GM18499 (cell line): Measurements from ENCODE around the gene KLHL18.
"Not testable (repeated sequence)": the region's sequence is repeated elsewhere in the genome, so short reads cannot be mapped to it uniquely, and the experiment has no call there.

Source experiments
- ATAC-seq: cut with Tn5 transposase; IDR thresholded peaks from one replicate; pipeline ENCODE4 v1.9.1; 2021; ENCODE audit warnings: moderate number of reproducible peaks; ENCODE audit not compliant: insufficient read depth, unreplicated experiment

The KLHL18 gene

DNA sequence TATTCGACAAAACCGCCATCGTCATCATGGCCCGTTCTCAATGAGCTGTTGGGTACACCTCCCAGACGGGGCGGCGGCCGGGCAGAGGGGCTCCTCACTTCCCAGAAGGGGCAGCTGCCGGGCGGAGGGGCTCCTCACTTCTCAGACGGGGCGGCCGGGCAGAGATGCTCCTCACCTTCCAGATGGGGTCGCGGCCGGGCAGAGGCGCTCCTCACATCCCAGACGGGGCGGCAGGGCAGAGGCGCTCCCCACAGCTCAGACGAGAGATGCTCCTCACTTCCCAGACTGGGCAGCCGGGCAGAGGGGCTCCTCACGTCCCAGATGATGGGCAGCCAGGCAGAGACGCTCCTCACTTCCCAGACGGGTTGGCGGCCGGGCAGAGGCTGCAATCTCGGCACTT lies 26.5 kb downstream of the KLHL18 start:
- ATAC-seq: not testable (repeated sequence)

DNA sequence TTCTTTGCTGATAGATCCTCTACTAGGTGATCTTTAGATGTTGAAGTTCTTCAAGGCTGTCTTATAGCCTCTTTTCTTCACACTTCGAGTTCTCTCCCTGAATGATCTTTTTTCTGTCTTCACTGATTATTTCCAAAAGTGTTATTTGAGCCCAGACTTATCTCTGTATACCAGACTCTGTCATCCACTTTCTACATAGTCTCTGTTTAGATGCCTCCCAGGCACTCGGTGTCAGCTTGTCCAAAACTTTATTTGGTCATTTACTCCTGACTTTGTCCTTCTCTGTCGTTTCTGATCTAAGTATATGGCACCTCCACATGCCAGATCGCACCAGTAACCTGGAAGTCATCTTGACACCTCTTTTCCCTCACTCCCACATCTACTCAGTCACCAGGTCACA lies 27.6 kb downstream of the KLHL18 start:
- no peak for ATAC-seq

GRCh38 chr3:47313341-47314055 lies 30.8 kb downstream of the KLHL18 start:
- no peak for ATAC-seq

DNA sequence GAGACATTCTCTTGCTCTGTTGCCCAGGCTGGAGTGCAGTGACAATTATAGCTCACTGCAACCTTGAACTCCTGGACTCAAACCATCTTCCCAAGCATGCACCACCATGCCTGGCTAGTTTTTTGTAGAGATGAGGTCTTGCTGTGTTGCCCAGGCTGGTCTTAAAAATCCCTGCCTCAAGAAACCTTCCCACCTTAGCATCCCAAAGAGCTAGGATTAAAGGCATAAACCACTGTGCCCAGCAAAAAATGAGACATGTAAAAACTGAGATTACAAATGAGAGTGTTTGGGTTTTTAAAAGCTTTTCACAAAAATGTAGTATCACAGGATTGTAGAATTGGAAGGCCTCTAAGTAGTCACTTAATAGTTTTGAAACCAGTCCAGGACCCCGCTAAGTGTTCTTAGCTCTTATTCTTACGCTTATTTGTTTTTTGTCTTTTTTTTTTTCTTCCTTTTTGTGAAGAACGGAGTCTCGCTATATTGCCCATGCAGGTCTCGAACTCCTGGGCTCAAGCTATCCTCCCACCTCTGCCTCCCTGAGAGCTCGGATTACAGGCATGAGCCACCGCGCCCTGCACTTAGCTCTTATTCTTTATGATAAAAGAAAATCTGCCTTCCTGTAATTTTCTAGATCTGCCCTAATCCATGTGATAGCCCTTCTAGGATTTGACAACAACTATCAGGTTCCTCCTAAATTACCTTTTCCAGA lies 31.5 kb downstream of the KLHL18 start:
- ATAC-seq: no peak

GRCh38 chr3:47315069-47315647 lies 32.4 kb downstream of the KLHL18 start:
- no peak for ATAC-seq

DNA sequence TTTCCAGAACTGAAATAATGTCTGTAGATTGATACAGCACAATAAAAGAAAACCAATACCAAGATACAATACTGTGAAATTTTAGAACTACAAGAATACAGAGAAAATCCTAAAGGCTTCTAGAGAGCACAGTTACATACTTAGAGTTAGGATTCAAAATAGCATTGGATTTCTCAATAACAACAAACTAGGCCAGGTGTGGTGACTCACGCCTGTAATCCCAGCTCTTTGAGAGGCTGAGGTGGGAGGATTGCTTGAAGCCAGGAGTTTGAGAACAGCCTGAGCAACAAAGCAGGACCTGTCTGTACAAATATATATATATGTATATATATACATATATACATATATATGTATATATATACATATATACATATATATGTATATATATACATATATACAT lies 33.4 kb downstream of the KLHL18 start:
- not testable (repeated sequence) for ATAC-seq

DNA sequence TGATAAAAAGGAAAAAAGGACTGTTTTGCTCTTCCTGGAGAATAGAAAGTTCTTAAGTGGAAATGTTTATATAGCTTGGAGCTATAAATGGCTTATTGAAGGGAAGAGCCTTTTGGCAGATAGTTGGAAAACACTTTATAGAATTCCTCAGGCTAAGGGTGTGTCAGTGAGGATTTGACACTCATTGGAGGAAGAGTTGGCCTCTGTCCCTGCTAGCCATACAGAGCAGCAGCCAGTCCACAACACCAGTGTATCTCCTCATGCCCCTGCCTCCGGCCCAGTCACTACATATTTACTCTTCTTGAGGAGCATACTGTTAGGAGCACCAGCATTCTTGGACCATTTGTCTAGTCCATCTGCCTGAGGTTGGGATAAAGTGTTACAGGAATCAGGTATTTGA lies 36.2 kb downstream of the KLHL18 start:
- ATAC-seq: no peak

- no peak for ATAC-seq
Observed at GRCh38 chr3:47319956-47320355, 37.2 kb downstream of the KLHL18 start.

DNA sequence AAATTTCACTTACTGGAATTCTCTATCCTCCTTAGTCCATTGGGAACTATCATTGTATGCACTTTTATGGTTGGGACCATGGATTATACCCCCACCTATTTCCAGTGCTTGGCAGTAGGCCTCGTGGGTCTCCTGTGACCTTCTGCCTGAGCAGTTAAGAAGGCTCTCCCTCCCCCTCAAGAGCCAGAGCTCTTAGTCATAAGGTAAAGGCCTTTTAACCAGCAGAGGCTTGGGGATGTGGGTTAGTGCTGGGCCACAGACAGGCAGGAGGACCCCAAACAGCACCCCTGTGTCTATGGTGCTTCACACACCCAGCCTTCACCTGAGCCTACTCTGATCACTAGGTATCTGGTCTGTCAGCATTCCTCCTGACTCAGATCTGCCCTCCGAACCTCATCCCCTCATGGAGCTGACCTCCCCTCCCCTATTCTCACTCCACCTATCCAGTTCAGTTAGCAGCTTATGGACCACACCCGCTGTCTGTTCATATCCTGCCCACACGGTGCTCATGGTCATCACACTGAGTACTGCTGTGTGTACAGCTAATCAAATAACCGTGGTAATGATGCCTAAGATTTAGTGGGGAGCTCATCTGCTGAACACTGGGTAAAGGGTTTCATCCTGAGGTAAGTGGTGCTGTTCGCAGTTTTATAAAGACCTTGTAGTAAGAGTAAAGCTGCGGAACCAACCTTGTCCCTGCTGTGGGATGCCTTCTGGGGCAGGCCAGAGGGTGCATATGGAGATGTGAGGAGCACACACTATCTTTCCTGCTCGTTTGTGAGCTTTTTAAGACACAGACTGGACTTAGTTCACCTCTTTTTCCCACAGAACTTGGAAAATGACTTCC lies 40.9 kb downstream of the KLHL18 start:
- ATAC-seq: no peak

GRCh38 chr3:47324278-47324865 lies 41.6 kb downstream of the KLHL18 start:
- no peak for ATAC-seq

DNA sequence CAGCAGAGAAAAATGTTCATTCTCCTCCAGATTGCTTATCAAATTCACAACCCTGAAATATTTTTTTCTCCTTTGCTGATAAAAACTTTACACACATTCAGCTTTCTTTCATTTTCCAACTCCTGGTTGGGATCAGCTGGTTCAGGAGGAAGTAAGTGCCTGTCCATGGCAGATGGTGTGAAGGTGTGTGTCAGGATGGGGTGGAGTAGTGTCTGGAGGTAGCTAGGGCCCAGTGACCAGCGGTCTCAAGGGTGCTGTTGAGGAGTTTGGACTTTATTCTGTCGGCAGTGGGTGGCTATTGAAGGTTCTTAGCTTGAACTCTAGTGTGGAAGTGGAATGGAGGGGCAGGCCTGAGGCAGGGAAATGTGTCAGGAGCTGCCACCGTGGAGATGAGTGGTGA lies 51.2 kb downstream of the KLHL18 start:
- no peak for ATAC-seq

GRCh38 chr3:47337656-47338055 lies 54.9 kb downstream of the KLHL18 start:
- no peak for ATAC-seq

- ATAC-seq: no peak
Observed at GRCh38 chr3:47339951-47340350, 57.2 kb downstream of the KLHL18 start.

GRCh38 chr3:47340866-47341265 lies 58.1 kb downstream of the KLHL18 start:
- no peak for ATAC-seq

DNA sequence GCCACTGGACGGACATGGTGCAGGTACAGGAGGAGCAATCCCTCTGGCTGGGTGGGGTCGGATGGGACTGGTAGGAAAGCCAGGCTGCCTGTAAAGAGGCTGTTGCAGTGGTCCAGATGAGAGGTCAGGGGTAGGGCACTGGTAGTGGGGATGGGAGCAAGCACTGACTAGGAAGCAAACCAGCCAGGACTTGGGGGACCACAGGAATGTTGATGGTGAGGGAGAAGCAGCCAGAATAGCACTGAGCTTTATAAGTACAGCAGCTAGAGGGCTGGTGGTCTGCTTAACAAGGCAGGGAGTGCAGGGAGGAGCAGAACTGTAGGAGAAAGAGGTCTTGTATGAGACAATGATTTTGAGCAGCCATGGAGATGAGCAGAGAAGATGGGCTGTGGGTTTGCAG lies 59.4 kb downstream of the KLHL18 start:
- ATAC-seq: no peak

DNA sequence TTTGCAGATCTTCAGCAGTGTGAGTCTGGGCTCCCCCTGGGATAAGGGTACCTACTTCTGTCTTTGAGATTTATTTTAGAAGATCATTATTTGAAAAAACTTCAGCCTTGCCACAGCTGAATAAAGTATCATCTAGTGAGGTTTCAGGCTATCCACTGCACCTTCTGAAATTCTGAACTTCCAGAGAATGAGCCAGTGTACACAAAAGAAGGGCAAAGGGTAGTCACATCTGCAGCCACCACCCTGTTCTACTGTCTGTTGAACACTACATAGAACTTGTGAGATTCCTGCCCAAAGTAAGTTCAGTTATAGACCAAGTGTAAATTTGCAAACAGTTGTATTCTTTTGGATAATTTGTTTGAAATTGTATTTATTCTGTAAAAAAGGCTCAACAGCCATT lies 60.1 kb downstream of the KLHL18 start:
- ATAC-seq: no peak

DNA sequence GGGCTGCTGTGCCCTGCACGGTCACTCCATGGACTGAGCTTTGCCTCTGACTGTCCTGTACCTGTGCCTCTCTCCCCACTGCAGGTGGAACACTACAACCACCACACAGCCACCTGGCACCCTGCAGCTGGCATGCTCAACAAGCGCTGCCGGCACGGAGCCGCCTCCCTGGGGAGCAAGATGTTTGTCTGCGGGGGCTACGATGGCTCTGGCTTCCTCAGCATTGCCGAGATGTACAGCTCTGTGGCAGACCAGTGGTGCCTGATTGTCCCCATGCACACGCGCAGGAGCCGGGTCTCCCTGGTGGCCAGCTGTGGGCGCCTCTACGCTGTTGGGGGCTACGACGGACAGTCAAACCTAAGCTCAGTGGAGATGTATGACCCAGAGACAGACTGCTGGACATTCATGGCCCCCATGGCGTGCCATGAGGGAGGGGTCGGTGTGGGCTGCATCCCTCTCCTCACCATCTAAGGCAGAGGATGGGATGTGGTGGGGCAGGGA lies 60.8 kb downstream of the KLHL18 start:
- ATAC-seq: no peak

DNA sequence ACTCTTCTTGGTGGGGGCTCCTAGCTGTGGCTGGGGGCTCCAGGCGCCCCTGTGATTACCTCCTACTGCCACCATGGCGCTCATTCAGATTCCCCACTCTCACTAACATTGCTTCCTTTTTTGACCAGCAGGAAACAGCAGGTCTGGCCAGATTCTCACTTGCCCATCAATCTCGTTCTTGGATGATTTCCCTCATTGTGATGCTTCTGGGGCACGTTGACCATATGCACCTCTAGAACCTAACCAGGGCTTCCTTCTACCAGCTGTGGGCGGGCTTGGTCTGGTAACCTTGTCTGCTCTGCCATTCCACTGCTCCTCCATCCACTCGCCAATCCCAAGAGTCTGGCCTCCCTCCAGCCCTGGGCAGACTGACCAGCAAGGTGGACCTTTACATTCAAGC lies 62.2 kb downstream of the KLHL18 start:
- no peak for ATAC-seq

GRCh38 chr3:47347217-47347801 lies 64.6 kb downstream of the KLHL18 start:
- ATAC-seq: peak; percentile 71
